ENCODE measurements around the gene KIF26A.

The KIF26A gene

DNA sequence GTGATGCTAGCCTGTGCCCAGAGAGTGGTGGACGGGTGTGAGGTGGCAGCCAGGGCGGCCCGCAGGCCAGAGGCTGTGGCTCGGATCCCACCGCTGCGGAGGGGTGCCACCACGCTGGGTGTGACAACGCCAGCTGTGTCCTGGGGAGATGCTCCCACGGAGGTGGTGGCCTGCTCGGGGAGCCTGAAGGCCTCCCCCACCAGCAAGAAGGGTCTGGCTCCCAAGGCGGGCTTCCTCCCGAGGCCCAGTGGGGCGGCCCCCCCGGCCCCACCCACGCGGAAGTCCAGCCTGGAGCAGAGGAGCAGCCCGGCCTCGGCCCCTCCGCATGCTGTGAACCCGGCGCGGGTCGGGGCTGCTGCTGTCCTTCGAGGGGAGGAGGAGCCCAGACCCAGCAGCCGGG lies 38.2 kb downstream of the KIF26A start:
- CTCF ChIA-PET: no interaction called here
- Histone ChIP-seq H3K4me3 (ENCODE audit: low read depth, low read length) (no peak overlapping the region), H3K27ac (ENCODE audit: extremely low read depth, low read depth, low read length) (no peak overlapping the region), H3K9me3 (ENCODE audit: control insufficient read depth, insufficient read depth, low read depth, low read length) (no peaks in the 10 kb centered on the region), H3K4me1 (ENCODE audit: control insufficient read depth, insufficient read depth, low read length) (no peaks in the 10 kb centered on the region), H3K36me3 (ENCODE audit: control insufficient read depth in 2 of 2, insufficient read depth in 1 of 2, low read length in 2 of 2) (peaks cover 0 to 45% of the 10 kb centered on the region in 2 experiments; a peak in 1 of 3 replicates)
- POLR2A ChIA-PET: no interaction called here
- TF ChIP-seq ZNF112 (tag by site-specific recombination; IDR thresholded peaks at IDR 0.05) (no peak), ZNF660 (tag by site-specific recombination; IDR thresholded peaks at IDR 0.05) (no peak), ZNF214 (tag by site-specific recombination; IDR thresholded peaks at IDR 0.05; ENCODE audit: borderline replicate concordance) (no peak), ZNF19 (tag by site-specific recombination; IDR thresholded peaks at IDR 0.05; ENCODE audit: low read depth) (no peak), ZNF677 (tag by site-specific recombination; IDR thresholded peaks at IDR 0.05) (no peak), GLI4 (tag by site-specific recombination; IDR thresholded peaks at IDR 0.05) (no peak)
- TF ChIP-seq, protein P1, sequence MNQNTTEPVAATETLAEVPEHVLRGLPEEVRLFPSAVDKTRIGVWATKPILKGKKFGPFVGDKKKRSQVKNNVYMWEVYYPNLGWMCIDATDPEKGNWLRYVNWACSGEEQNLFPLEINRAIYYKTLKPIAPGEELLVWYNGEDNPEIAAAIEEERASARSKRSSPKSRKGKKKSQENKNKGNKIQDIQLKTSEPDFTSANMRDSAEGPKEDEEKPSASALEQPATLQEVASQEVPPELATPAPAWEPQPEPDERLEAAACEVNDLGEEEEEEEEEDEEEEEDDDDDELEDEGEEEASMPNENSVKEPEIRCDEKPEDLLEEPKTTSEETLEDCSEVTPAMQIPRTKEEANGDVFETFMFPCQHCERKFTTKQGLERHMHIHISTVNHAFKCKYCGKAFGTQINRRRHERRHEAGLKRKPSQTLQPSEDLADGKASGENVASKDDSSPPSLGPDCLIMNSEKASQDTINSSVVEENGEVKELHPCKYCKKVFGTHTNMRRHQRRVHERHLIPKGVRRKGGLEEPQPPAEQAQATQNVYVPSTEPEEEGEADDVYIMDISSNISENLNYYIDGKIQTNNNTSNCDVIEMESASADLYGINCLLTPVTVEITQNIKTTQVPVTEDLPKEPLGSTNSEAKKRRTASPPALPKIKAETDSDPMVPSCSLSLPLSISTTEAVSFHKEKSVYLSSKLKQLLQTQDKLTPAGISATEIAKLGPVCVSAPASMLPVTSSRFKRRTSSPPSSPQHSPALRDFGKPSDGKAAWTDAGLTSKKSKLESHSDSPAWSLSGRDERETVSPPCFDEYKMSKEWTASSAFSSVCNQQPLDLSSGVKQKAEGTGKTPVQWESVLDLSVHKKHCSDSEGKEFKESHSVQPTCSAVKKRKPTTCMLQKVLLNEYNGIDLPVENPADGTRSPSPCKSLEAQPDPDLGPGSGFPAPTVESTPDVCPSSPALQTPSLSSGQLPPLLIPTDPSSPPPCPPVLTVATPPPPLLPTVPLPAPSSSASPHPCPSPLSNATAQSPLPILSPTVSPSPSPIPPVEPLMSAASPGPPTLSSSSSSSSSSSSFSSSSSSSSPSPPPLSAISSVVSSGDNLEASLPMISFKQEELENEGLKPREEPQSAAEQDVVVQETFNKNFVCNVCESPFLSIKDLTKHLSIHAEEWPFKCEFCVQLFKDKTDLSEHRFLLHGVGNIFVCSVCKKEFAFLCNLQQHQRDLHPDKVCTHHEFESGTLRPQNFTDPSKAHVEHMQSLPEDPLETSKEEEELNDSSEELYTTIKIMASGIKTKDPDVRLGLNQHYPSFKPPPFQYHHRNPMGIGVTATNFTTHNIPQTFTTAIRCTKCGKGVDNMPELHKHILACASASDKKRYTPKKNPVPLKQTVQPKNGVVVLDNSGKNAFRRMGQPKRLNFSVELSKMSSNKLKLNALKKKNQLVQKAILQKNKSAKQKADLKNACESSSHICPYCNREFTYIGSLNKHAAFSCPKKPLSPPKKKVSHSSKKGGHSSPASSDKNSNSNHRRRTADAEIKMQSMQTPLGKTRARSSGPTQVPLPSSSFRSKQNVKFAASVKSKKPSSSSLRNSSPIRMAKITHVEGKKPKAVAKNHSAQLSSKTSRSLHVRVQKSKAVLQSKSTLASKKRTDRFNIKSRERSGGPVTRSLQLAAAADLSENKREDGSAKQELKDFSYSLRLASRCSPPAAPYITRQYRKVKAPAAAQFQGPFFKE (tag by site-specific recombination; IDR thresholded peaks at IDR 0.05; ENCODE audit: borderline replicate concordance): no peak
- TF ChIP-seq, protein P2, sequence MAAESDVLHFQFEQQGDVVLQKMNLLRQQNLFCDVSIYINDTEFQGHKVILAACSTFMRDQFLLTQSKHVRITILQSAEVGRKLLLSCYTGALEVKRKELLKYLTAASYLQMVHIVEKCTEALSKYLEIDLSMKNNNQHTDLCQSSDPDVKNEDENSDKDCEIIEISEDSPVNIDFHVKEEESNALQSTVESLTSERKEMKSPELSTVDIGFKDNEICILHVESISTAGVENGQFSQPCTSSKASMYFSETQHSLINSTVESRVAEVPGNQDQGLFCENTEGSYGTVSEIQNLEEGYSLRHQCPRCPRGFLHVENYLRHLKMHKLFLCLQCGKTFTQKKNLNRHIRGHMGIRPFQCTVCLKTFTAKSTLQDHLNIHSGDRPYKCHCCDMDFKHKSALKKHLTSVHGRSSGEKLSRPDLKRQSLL (tag by site-specific recombination; IDR thresholded peaks at IDR 0.05): no peak
- TF ChIP-seq, protein P3, sequence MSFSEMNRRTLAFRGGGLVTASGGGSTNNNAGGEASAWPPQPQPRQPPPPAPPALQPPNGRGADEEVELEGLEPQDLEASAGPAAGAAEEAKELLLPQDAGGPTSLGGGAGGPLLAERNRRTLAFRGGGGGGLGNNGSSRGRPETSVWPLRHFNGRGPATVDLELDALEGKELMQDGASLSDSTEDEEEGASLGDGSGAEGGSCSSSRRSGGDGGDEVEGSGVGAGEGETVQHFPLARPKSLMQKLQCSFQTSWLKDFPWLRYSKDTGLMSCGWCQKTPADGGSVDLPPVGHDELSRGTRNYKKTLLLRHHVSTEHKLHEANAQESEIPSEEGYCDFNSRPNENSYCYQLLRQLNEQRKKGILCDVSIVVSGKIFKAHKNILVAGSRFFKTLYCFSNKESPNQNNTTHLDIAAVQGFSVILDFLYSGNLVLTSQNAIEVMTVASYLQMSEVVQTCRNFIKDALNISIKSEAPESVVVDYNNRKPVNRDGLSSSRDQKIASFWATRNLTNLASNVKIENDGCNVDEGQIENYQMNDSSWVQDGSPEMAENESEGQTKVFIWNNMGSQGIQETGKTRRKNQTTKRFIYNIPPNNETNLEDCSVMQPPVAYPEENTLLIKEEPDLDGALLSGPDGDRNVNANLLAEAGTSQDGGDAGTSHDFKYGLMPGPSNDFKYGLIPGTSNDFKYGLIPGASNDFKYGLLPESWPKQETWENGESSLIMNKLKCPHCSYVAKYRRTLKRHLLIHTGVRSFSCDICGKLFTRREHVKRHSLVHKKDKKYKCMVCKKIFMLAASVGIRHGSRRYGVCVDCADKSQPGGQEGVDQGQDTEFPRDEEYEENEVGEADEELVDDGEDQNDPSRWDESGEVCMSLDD (tag by site-specific recombination; IDR thresholded peaks at IDR 0.05): no peak

DNA sequence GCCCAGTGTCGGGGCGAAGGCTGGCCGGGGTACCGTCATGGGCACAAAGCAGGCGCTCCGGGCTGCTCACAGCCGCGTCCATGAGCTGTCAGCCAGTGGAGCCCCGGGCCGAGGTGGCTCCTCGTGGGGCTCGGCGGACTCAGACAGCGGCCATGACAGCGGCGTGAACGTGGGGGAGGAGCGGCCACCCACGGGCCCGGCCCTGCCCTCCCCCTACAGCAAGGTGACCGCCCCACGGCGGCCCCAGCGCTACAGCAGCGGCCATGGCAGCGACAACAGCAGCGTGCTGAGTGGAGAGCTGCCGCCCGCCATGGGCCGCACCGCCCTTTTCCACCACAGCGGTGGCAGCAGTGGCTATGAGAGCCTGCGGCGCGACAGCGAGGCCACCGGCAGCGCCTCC lies 39.0 kb downstream of the KIF26A start:
- ChIA-PET CTCF (interaction anchor here (0.6 kb wide), 1 partner anchor 9 kb away, joined by 3 read pairs; no protein-coding TSS in a partner anchor), POLR2A (no interaction called here)
- no peaks in the 10 kb centered on the region for H3K9me3 ChIP-seq (ENCODE audit: control insufficient read depth, insufficient read depth, low read depth, low read length)
- H3K36me3 ChIP-seq (ENCODE audit: control insufficient read depth in 2 of 2, insufficient read depth in 1 of 2, low read length in 2 of 2): peaks cover 0 to 41% of the 10 kb centered on the region in 2 experiments; a peak in 1 of 3 replicates
- H3K4me1 ChIP-seq (ENCODE audit: control insufficient read depth, insufficient read depth, low read length): no peaks in the 10 kb centered on the region
- no peak overlapping the region for H3K4me3 ChIP-seq (ENCODE audit: low read depth, low read length)
- H3K27ac ChIP-seq (ENCODE audit: extremely low read depth, low read depth, low read length): no peak overlapping the region
- no peak for TF ChIP-seq GLI4 (tag by site-specific recombination; IDR thresholded peaks at IDR 0.05)
- TF ChIP-seq GLIS2 (tag by site-specific recombination; IDR thresholded peaks at IDR 0.05): no peak
- no peak for TF ChIP-seq ZNF23 (tag by site-specific recombination; IDR thresholded peaks at IDR 0.05; ENCODE audit: borderline replicate concordance)
- TF ChIP-seq, protein P4, sequence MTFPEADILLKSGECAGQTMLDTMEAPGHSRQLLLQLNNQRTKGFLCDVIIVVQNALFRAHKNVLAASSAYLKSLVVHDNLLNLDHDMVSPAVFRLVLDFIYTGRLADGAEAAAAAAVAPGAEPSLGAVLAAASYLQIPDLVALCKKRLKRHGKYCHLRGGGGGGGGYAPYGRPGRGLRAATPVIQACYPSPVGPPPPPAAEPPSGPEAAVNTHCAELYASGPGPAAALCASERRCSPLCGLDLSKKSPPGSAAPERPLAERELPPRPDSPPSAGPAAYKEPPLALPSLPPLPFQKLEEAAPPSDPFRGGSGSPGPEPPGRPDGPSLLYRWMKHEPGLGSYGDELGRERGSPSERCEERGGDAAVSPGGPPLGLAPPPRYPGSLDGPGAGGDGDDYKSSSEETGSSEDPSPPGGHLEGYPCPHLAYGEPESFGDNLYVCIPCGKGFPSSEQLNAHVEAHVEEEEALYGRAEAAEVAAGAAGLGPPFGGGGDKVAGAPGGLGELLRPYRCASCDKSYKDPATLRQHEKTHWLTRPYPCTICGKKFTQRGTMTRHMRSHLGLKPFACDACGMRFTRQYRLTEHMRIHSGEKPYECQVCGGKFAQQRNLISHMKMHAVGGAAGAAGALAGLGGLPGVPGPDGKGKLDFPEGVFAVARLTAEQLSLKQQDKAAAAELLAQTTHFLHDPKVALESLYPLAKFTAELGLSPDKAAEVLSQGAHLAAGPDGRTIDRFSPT (tag by site-specific recombination; IDR thresholded peaks at IDR 0.05): no peak
- no peak for TF ChIP-seq ZNF10 (tag by site-specific recombination; IDR thresholded peaks at IDR 0.05)
- TF ChIP-seq, protein P5, sequence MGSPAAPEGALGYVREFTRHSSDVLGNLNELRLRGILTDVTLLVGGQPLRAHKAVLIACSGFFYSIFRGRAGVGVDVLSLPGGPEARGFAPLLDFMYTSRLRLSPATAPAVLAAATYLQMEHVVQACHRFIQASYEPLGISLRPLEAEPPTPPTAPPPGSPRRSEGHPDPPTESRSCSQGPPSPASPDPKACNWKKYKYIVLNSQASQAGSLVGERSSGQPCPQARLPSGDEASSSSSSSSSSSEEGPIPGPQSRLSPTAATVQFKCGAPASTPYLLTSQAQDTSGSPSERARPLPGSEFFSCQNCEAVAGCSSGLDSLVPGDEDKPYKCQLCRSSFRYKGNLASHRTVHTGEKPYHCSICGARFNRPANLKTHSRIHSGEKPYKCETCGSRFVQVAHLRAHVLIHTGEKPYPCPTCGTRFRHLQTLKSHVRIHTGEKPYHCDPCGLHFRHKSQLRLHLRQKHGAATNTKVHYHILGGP (tag by site-specific recombination; IDR thresholded peaks at IDR 0.05): no peak
- TF ChIP-seq BCL11B (tag by site-specific recombination; IDR thresholded peaks at IDR 0.05; ENCODE audit: low read depth): no peak
- TF ChIP-seq HOXA7 (CRISPR knock-in tag; IDR thresholded peaks at IDR 0.05; ENCODE audit: borderline replicate concordance): no peak
- no peak for TF ChIP-seq ZBTB17 (tag by site-specific recombination; IDR thresholded peaks at IDR 0.05)
- TF ChIP-seq ZNF24 (tag by site-specific recombination; IDR thresholded peaks at IDR 0.05): no peak
- TF ChIP-seq MZF1 (tag by site-specific recombination; IDR thresholded peaks at IDR 0.05; ENCODE audit: borderline replicate concordance): no peak
- TF ChIP-seq, protein P6, sequence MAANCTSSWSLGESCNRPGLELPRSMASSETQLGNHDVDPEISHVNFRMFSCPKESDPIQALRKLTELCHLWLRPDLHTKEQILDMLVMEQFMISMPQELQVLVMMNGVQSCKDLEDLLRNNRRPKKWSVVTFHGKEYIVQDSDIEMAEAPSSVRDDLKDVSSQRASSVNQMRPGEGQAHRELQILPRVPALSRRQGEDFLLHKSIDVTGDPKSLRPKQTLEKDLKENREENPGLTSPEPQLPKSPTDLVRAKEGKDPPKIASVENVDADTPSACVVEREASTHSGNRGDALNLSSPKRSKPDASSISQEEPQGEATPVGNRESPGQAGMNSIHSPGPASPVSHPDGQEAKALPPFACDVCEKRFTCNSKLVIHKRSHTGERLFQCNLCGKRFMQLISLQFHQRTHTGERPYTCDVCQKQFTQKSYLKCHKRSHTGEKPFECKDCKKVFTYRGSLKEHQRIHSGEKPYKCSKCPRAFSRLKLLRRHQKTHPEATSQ (tag by site-specific recombination; IDR thresholded peaks at IDR 0.05): no peak

Measured in HEK293 (cell line).